Measurements from ENCODE around the gene RFC4. TPM values are rescaled to one million over a fixed set of nuclear protein-coding genes. Genes with fewer than 3 reads are reported as not detected.

The RFC4 gene
- polyA plus RNA-seq, 3 donors = 3.9 to 6.2 (median 4.6) TPM

GRCh38 chr3:186841620-186842019 is 35.3 kb upstream of the RFC4 start:
- H3K9me3 ChIP-seq (replicated peaks in 1 of 2; ENCODE audit: control insufficient read depth in 1 of 2, insufficient read depth in 1 of 2, low read length in 2 of 2) = no peaks in the 10 kb centered on the region
- H2AFZ ChIP-seq (ENCODE audit: insufficient read depth, low read depth, low read length, poor library complexity, severe bottlenecking) = no peak overlapping the region
- no peak overlapping the region for H3K4me2 ChIP-seq (replicated peaks; ENCODE audit: extremely low read depth, low read length, poor library complexity, severe bottlenecking)
- no peak for TF ChIP-seq CTCF (IDR thresholded peaks at IDR 0.05)
- H3K36me3 Mint-ChIP-seq = no peaks in the 10 kb centered on the region
- no peaks in the 10 kb centered on the region for H3K79me2 ChIP-seq (ENCODE audit: insufficient read depth, low read length)
- intact Hi-C loops (cut with micrococcal nuclease) = no loop called here
- WGBS (ENCODE audit: insufficient coverage) = 97% methylated on average over 3 of the region's 4 CpGs
- H3K27ac Mint-ChIP-seq = peak overlapping the region in 1 of 7 donors; percentile 43
- no peak overlapping the region for H3K4me3 Mint-ChIP-seq
- no peak overlapping the region for H3K27ac ChIP-seq (ENCODE audit: low read depth in 1 of 2, low read length in 2 of 2)
- H3K27me3 Mint-ChIP-seq (ENCODE audit: low read depth in 3 of 3) = peaks cover 0 to 2% (median 2%) of the 10 kb centered on the region in 3 donors
- DNase-seq = no peak
- H3K4me1 Mint-ChIP-seq = peaks cover 6% of the 10 kb centered on the region
- H3K27me3 ChIP-seq (ENCODE audit: control insufficient read depth in 2 of 2, insufficient read depth in 2 of 2, low read length in 2 of 2) = no peaks in the 10 kb centered on the region
- no peaks in the 10 kb centered on the region for H4K20me1 ChIP-seq (ENCODE audit: insufficient read depth, low read length)
- H3K4me3 ChIP-seq (replicated peaks in 1 of 3; ENCODE audit: low read depth in 2 of 3, low read length in 3 of 3) = no peak overlapping the region
- H3K4me1 ChIP-seq (ENCODE audit: control insufficient read depth in 1 of 2, insufficient read depth in 2 of 2, low read length in 2 of 2) = peaks cover 5 to 6% of the 10 kb centered on the region in 2 donors
- no peaks in the 10 kb centered on the region for H3K36me3 ChIP-seq (replicated peaks in 1 of 2; ENCODE audit: control insufficient read depth in 1 of 2, insufficient read depth in 2 of 2, low read length in 2 of 2)
- no peaks in the 10 kb centered on the region for H3K9me3 Mint-ChIP-seq
- no peak overlapping the region for H3K9ac ChIP-seq (ENCODE audit: insufficient read depth, low read length, poor library complexity, severe bottlenecking)

GRCh38 chr3:186839874-186840641 is 33.8 kb upstream of the RFC4 start:
- H3K36me3 ChIP-seq (replicated peaks in 1 of 2; ENCODE audit: control insufficient read depth in 1 of 2, insufficient read depth in 2 of 2, low read length in 2 of 2) = no peaks in the 10 kb centered on the region
- no peaks in the 10 kb centered on the region for H3K79me2 ChIP-seq (ENCODE audit: insufficient read depth, low read length)
- H3K4me1 Mint-ChIP-seq = no peaks in the 10 kb centered on the region
- H3K9ac ChIP-seq (ENCODE audit: insufficient read depth, low read length, poor library complexity, severe bottlenecking) = no peak overlapping the region
- H3K4me1 ChIP-seq (ENCODE audit: control insufficient read depth in 1 of 2, insufficient read depth in 2 of 2, low read length in 2 of 2) = no peaks in the 10 kb centered on the region
- no peak overlapping the region for H3K27ac ChIP-seq (ENCODE audit: low read depth in 1 of 2, low read length in 2 of 2)
- H2AFZ ChIP-seq (ENCODE audit: insufficient read depth, low read depth, low read length, poor library complexity, severe bottlenecking) = peak overlapping the region; percentile 50
- H3K4me3 Mint-ChIP-seq = no peak overlapping the region
- no peak for DNase-seq
- H3K27ac Mint-ChIP-seq = no peak overlapping the region
- H3K27me3 ChIP-seq (ENCODE audit: control insufficient read depth in 2 of 2, insufficient read depth in 2 of 2, low read length in 2 of 2) = no peaks in the 10 kb centered on the region
- peaks cover 0 to 2% (median 2%) of the 10 kb centered on the region in 3 donors for H3K27me3 Mint-ChIP-seq (ENCODE audit: low read depth in 3 of 3)
- no peaks in the 10 kb centered on the region for H3K9me3 Mint-ChIP-seq
- intact Hi-C loops (cut with micrococcal nuclease) = no loop called here
- H3K4me3 ChIP-seq (replicated peaks in 1 of 3; ENCODE audit: low read depth in 2 of 3, low read length in 3 of 3) = no peak overlapping the region
- H3K9me3 ChIP-seq (replicated peaks in 1 of 2; ENCODE audit: control insufficient read depth in 1 of 2, insufficient read depth in 1 of 2, low read length in 2 of 2) = no peaks in the 10 kb centered on the region
- TF ChIP-seq CTCF (IDR thresholded peaks at IDR 0.05) = no peak
- H4K20me1 ChIP-seq (ENCODE audit: insufficient read depth, low read length) = no peaks in the 10 kb centered on the region
- 67% methylated on average over 11 of the region's 17 CpGs for WGBS (ENCODE audit: insufficient coverage)
- H3K36me3 Mint-ChIP-seq = no peaks in the 10 kb centered on the region
- no peak overlapping the region for H3K4me2 ChIP-seq (replicated peaks; ENCODE audit: extremely low read depth, low read length, poor library complexity, severe bottlenecking)

Data from CD14-positive monocyte (primary cell).